Parathyroid adenoma (tissue), 2 donors: ENCODE data around the gene TAOK1.
A peak's percentile ranks its signal among the peaks of the same experiment; 100 is the strongest.

Experiments used
- H2AFZ ChIP-seq: fragments of 300-600 bp; sonication (generic); one replicate; pipeline ENCODE4 v1.7.0; 2017; ENCODE audit warnings: antibody characterized with exemption, mild to moderate bottlenecking
- H3K27ac ChIP-seq: fragments of 300-600 bp; sonication (generic); one replicate; pipeline ENCODE4 v1.7.0; 2017
- H3K27me3 ChIP-seq: fragments of 300-600 bp; sonication (generic); one replicate; pipeline ENCODE4 v1.7.0; 2017; ENCODE audit warnings: low read length; ENCODE audit not compliant: control insufficient read depth, insufficient read depth
- H3K36me3 ChIP-seq: fragments of 300-600 bp; sonication (generic); one replicate; pipeline ENCODE4 v1.7.0; 2017; ENCODE audit warnings: low read length; ENCODE audit not compliant: control insufficient read depth, insufficient read depth
- H3K4me1 ChIP-seq: fragments of 300-600 bp; sonication (generic); one replicate; pipeline ENCODE4 v1.7.0; 2017; ENCODE audit warnings: control low read depth
- H3K4me2 ChIP-seq: fragments of 300-600 bp; sonication (generic); one replicate; pipeline ENCODE4 v1.7.0; 2017; ENCODE audit warnings: low read length
- H3K4me3 ChIP-seq: fragments of 300-600 bp; sonication (generic); one replicate; pipeline ENCODE4 v1.7.0; 2017; ENCODE audit warnings: low read depth, low read length
- H3K79me2 ChIP-seq: fragments of 300-600 bp; sonication (generic); one replicate; pipeline ENCODE4 v1.7.0; 2017; ENCODE audit warnings: control low read depth
- H3K9ac ChIP-seq: fragments of 300-600 bp; sonication (generic); one replicate; pipeline ENCODE4 v1.7.0; 2017; ENCODE audit warnings: mild to moderate bottlenecking
- H3K9me3 ChIP-seq: fragments of 300-600 bp; sonication (generic); one replicate; pipeline ENCODE4 v1.7.0; 2017; ENCODE audit warnings: low read length; ENCODE audit not compliant: control insufficient read depth
- CTCF ChIP-seq: fragments of 300-600 bp; sonication (generic); IDR thresholded peaks from one replicate; pipeline ENCODE4 v1.7.0; 2017; ENCODE audit warnings: antibody characterized with exemption, mild to moderate bottlenecking
- donor health status: primary hyperparathyroidism.

Gene TAOK1

GRCh38 chr17:29579866-29580771 is 190.0 kb downstream of the TAOK1 start:
- Histone ChIP-seq H3K4me3 (no peak overlapping the region), H3K79me2 (peaks cover 13% of the 10 kb centered on the region), H3K9me3 (no peaks in the 10 kb centered on the region), H3K4me1 (no peaks in the 10 kb centered on the region), H2AFZ (no peak overlapping the region), H3K9ac (no peak overlapping the region), H3K4me2 (no peak overlapping the region), H3K27ac (no peak overlapping the region), H3K27me3 (no peaks in the 10 kb centered on the region), H3K36me3 (no peaks in the 10 kb centered on the region)
- TF ChIP-seq CTCF = peak; percentile 95

GRCh38 chr17:29581583-29582253 is 191.6 kb downstream of the TAOK1 start:
- no peaks in the 10 kb centered on the region for H3K9me3 ChIP-seq
- H3K36me3 ChIP-seq = no peaks in the 10 kb centered on the region
- no peaks in the 10 kb centered on the region for H3K27me3 ChIP-seq
- no peaks in the 10 kb centered on the region for H3K4me1 ChIP-seq
- H3K4me3 ChIP-seq = no peak overlapping the region
- peaks cover 24% of the 10 kb centered on the region for H3K79me2 ChIP-seq
- H3K27ac ChIP-seq = no peak overlapping the region
- no peak overlapping the region for H3K4me2 ChIP-seq
- no peak for TF ChIP-seq CTCF
- no peak overlapping the region for H2AFZ ChIP-seq
- no peak overlapping the region for H3K9ac ChIP-seq

GRCh38 chr17:29582254-29582765 is 192.1 kb downstream of the TAOK1 start:
- H3K9ac ChIP-seq = no peak overlapping the region
- TF ChIP-seq CTCF = no peak
- H3K36me3 ChIP-seq = no peaks in the 10 kb centered on the region
- no peaks in the 10 kb centered on the region for H3K9me3 ChIP-seq
- no peaks in the 10 kb centered on the region for H3K27me3 ChIP-seq
- H3K4me3 ChIP-seq = no peak overlapping the region
- no peak overlapping the region for H3K4me2 ChIP-seq
- H3K27ac ChIP-seq = no peak overlapping the region
- no peak overlapping the region for H2AFZ ChIP-seq
- H3K79me2 ChIP-seq = peaks cover 28% of the 10 kb centered on the region
- H3K4me1 ChIP-seq = peaks cover under 1% of the 10 kb centered on the region

GRCh38 chr17:29582772-29583171 is 192.6 kb downstream of the TAOK1 start:
- Histone ChIP-seq H3K4me1 (peaks cover 4% of the 10 kb centered on the region), H3K4me3 (no peak overlapping the region), H3K9me3 (no peaks in the 10 kb centered on the region), H3K79me2 (peaks cover 33% of the 10 kb centered on the region), H3K36me3 (no peaks in the 10 kb centered on the region), H3K27me3 (no peaks in the 10 kb centered on the region), H3K27ac (no peak overlapping the region), H3K9ac (no peak overlapping the region), H3K4me2 (no peak overlapping the region), H2AFZ (no peak overlapping the region)
- TF ChIP-seq CTCF = no peak
